CD4-positive, alpha-beta T cell (primary cell): ENCODE results near the gene GNPDA2. TPM values are rescaled to one million over a fixed set of nuclear protein-coding genes. Genes with fewer than 3 reads are reported as not detected.

Experiments
- ATAC-seq: fragments of 200-7000 bp; cut with Tn5 transposase; one replicate; pipeline ENCODE4 v1.10.0; 2022; ENCODE audit warnings: mild to moderate bottlenecking; ENCODE audit not compliant: poor library complexity
- CTCF ChIA-PET: fragments of 350-600 bp; sonication (Branson Sonifier 250); formaldehyde crosslinking; loops from one replicate; lab custom pipeline; 2021; ENCODE audit warnings: antibody characterized with exemption, inconsistent platforms; lab: Charles Lee
- POLR2A ChIA-PET: fragments of 350-600 bp; sonication (Branson Sonifier 250); formaldehyde crosslinking; loops from one replicate; lab custom pipeline; 2021; ENCODE audit warnings: antibody characterized with exemption, inconsistent platforms; lab: Charles Lee
- DNase-seq, 14 experiments: peaks; one replicate each; pipeline ENCODE4 v3.0.0-alpha.2; 2013 to 2020; ENCODE audit warnings: mixed read lengths in 2 of 14
- H3K27ac ChIP-seq, 2 donors: one replicate each; pipeline versions ENCODE4 v1.5.1 to v1.7.0; 2013; ENCODE audit warnings: low read length in 2 of 2, low read depth in 1 of 2, mild to moderate bottlenecking in 1 of 2
- H3K27me3 ChIP-seq, 2 experiments: 1 replicate in 1 of 2; 2 replicates in 1 of 2; pipeline versions ENCODE4 v1.6.1 to v1.7.0; 2013; ENCODE audit warnings: low read length in 2 of 2, control low read depth in 1 of 2, mild to moderate bottlenecking in 1 of 2, moderate library complexity in 1 of 2; ENCODE audit not compliant: insufficient read depth in 2 of 2, control insufficient read depth in 1 of 2
- H3K36me3 ChIP-seq: one replicate; pipeline ENCODE4 v1.6.1; 2013; ENCODE audit warnings: low read length, control low read depth; ENCODE audit not compliant: insufficient read depth
- H3K4me1 ChIP-seq: one replicate; pipeline ENCODE4 v1.6.1; 2013; ENCODE audit warnings: low read length, control low read depth; ENCODE audit not compliant: insufficient read depth
- H3K4me3 ChIP-seq: one replicate; pipeline ENCODE4 v1.5.1; 2013; ENCODE audit warnings: mild to moderate bottlenecking, low read length, moderate library complexity
- H3K9me3 ChIP-seq, 2 experiments: 1 replicate in 1 of 2; 2 replicates in 1 of 2; pipeline versions ENCODE4 v1.6.1 to v1.7.0; 2013; ENCODE audit warnings: low read length in 2 of 2, mild to moderate bottlenecking in 2 of 2, control low read depth in 1 of 2, moderate library complexity in 1 of 2; ENCODE audit not compliant: control insufficient read depth in 1 of 2, insufficient read depth in 1 of 2
- H3K27ac Mint-ChIP-seq: one replicate; pipeline ENCODE4 v1.8.0; 2020; ENCODE audit warnings: mixed read lengths
- H3K27me3 Mint-ChIP-seq: one replicate; pipeline ENCODE4 v1.8.0; 2021; ENCODE audit warnings: mixed read lengths
- H3K36me3 Mint-ChIP-seq: one replicate; pipeline ENCODE4 v1.8.0; 2021; ENCODE audit warnings: low read depth, mixed read lengths
- H3K4me1 Mint-ChIP-seq: one replicate; pipeline ENCODE4 v1.8.0; 2021; ENCODE audit warnings: low read depth, mixed read lengths
- H3K4me3 Mint-ChIP-seq: one replicate; pipeline ENCODE4 v1.8.0; 2020; ENCODE audit warnings: mild to moderate bottlenecking, mixed read lengths
- H3K9me3 Mint-ChIP-seq: one replicate; pipeline ENCODE4 v1.8.0; 2020; ENCODE audit warnings: mixed read lengths
- CTCF ChIP-seq: fragments of 200-600 bp; IDR thresholded peaks from one replicate; pipeline ENCODE4 v1.8.0; 2022; ENCODE audit warnings: antibody characterized with exemption, mild to moderate bottlenecking
- intact Hi-C, 2 experiments: fragments of 100-400 bp; cut with DNase I in 1 of 2; cut with micrococcal nuclease in 1 of 2; formaldehyde crosslinking; loops; one replicate each; pipeline versions ENCODE4 v1.15.1 to v1.9.0; 2023 to 2025; cut with DNase I, micrococcal nuclease
- total RNA-seq, 174 experiments: library from RNA in 2 of 174; stranded (reverse) in 2 of 174; gene quantifications; one replicate each; pipeline ENCODE4 v1.2.3 and lab custom pipeline; 2021 to 2026

Gene GNPDA2
- total RNA-seq, 2 experiments from 2014 or later, result 7.6 to 9.0 TPM

GRCh38 chr4:44725726-44726037 lies 674 bp downstream of the GNPDA2 start:
- Mint-ChIP-seq H3K4me1 (peaks cover 59% of the 10 kb centered on the region), H3K36me3 (peaks cover 17% of the 10 kb centered on the region), H3K27me3 (no peaks in the 10 kb centered on the region), H3K27ac (peak overlapping the region; percentile 83), H3K4me3 (peak overlapping the region; percentile 95), H3K9me3 (no peaks in the 10 kb centered on the region)
- ATAC-seq (no peak), DNase-seq (no peak)
- intact Hi-C loops, result loop anchor here (2.0 to 5.0 kb wide), 3 partner anchors 15 to 49 kb away; partner anchors contain the start of gene GUF1 (in 1 of the 2)
- Histone ChIP-seq H3K36me3 (no peaks in the 10 kb centered on the region), H3K27me3 (no peaks in the 10 kb centered on the region), H3K27ac (no peak overlapping the region), H3K4me1 (peaks cover 25% of the 10 kb centered on the region), H3K4me3 (peak overlapping the region; percentile 91), H3K9me3 (no peaks in the 10 kb centered on the region)
- ChIA-PET POLR2A (interaction anchor here (1.2 to 4.7 kb wide), 3 partner anchors 9 to 47 kb away, joined by 3 to 76 read pairs (median 5); partner anchors contain the start of gene GUF1), CTCF (interaction anchor here (1.0 to 1.2 kb wide), 2 partner anchors 33 to 48 kb away, joined by 4 read pairs; partner anchors contain the start of gene GUF1)
- no peak for TF ChIP-seq CTCF

DNA sequence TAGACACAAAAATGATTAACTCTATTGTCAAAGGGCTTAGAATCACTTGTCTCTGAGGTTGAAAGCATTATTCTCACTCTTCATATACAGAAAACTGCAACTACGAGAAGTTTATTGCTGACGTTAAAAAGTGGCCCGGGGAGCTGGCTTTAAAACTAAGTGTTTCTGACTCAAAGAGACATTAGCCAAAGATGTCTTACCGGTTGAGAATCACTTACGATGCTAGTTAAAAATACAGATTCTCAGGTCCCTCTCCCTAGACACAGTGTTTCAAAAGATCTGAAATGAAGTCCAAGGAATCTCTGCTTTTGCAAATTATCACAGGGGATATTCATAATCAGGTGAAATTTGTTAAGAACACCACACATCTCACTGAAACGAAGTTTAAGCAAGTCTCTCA lies 1.2 kb downstream of the GNPDA2 start:
- Histone ChIP-seq H3K4me3 (peak overlapping the region; percentile 91), H3K4me1 (peaks cover 25% of the 10 kb centered on the region), H3K27me3 (no peaks in the 10 kb centered on the region), H3K9me3 (no peaks in the 10 kb centered on the region), H3K36me3 (no peaks in the 10 kb centered on the region), H3K27ac (no peak overlapping the region)
- no peak for TF ChIP-seq CTCF
- ChIA-PET CTCF (interaction anchor here (1.2 to 1.3 kb wide), 2 partner anchors 32 to 47 kb away, joined by 3 to 4 read pairs; partner anchors contain the start of gene GUF1), POLR2A (interaction anchor here (1.2 to 4.7 kb wide), 3 partner anchors 9 to 46 kb away, joined by 3 to 76 read pairs (median 5); partner anchors contain the start of gene GUF1)
- Mint-ChIP-seq H3K4me1 (peaks cover 64% of the 10 kb centered on the region), H3K4me3 (peak overlapping the region; percentile 95), H3K27ac (peak overlapping the region; percentile 83), H3K9me3 (no peaks in the 10 kb centered on the region), H3K27me3 (no peaks in the 10 kb centered on the region), H3K36me3 (peaks cover 17% of the 10 kb centered on the region)
- DNase-seq (no peak), ATAC-seq (no peak)
- intact Hi-C loops, result loop anchor here (2.0 to 5.0 kb wide), 3 partner anchors 14 to 48 kb away; partner anchors contain the start of gene GUF1 (in 1 of the 2)

DNA sequence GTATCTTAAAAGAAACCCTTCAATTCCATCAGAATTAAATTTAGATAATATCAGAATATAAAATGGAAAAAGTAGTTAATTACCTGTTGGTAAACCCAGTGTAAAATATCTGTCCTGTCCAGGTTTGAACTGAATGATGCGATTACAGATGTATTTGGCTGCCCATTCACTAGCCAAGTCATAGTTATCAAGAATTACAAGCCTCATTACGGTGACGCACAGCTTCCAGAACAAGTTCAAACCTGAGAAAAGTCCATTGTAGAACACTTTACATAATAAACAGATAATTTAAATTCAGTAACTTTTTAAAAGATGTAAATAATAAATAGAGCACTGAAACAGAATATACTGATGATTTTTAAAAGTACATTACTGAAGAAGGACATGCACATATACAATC lies 4.4 kb downstream of the GNPDA2 start:
- POLR2A ChIA-PET, result interaction anchor here (1.0 to 1.3 kb wide), 2 partner anchors 42 to 44 kb away, joined by 3 to 4 read pairs; partner anchors contain the start of gene GUF1
- H3K4me1 Mint-ChIP-seq, result peaks cover 76% of the 10 kb centered on the region

More for the DNA sequence above, 4.4 kb downstream of the GNPDA2 start:
- H3K36me3 Mint-ChIP-seq, result peaks cover 23% of the 10 kb centered on the region
- DNase-seq (no peak), ATAC-seq (no peak)
- Histone ChIP-seq H3K4me3 (no peak overlapping the region), H3K27me3 (no peaks in the 10 kb centered on the region), H3K4me1 (peaks cover 22% of the 10 kb centered on the region), H3K36me3 (no peaks in the 10 kb centered on the region), H3K27ac (no peak overlapping the region), H3K9me3 (no peaks in the 10 kb centered on the region)
- H3K9me3 Mint-ChIP-seq, result no peaks in the 10 kb centered on the region
- no peak overlapping the region for H3K27ac Mint-ChIP-seq
- no peak for TF ChIP-seq CTCF
- intact Hi-C loops, result no loop called here
- H3K27me3 Mint-ChIP-seq, result no peaks in the 10 kb centered on the region
- CTCF ChIA-PET, result no interaction called here
- H3K4me3 Mint-ChIP-seq, result no peak overlapping the region
